ENCODE results near the gene DISC1.
"Not testable (repeated sequence)": the region's sequence is repeated elsewhere in the genome, so short reads cannot be mapped to it uniquely, and the experiment has no call there.

Gene DISC1

DNA sequence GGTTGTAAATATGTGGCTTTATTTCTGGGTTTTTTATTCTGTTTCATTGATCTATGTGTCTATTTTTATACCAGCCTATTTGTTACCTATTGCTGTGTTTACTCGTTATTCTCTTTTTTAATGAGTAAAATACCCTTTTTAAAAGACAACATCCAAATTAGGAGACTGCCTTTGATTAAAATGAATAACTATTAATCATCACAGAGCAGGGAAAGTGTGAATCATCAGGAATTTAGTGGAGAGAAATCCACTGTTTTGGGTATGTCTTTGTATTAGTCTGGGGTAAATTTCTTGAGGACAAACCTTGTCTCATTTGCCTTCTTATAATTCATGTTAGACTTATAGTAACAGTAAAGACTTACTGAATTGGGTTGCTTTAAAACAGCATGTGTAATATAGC is 12.1 kb downstream of the DISC1 start:
- H3K4me3 ChIP-seq (ENCODE audit: low read length), result no peak overlapping the region
- no peak for TF ChIP-seq ZNF274 (IDR thresholded peaks at IDR 0.05; ENCODE audit: low read depth, low read length)

GRCh38 chr1:231639819-231640218 is 13.2 kb downstream of the DISC1 start:
- TF ChIP-seq ZNF274 (IDR thresholded peaks at IDR 0.05; ENCODE audit: low read depth, low read length), result no peak
- H3K4me3 ChIP-seq (ENCODE audit: low read length), result no peak overlapping the region

DNA sequence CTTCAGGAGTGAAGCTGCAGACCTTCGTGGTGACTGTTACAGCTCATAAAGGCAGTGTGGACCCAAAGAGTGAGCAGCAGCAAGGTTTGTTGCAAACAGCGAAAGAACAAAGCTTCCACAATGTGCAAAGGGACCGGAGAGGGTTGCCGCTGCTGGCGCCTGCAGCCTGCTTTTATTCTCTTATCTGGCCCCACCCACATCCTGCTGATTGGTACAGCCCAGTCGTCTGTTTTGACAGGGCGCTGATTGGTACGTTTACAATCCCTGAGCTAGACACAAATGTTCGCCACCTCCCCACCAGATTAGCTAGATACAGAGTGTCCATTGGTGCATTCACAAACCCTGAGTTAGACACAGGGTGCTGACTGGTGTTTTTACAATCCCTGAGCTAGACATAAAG is 14.9 kb downstream of the DISC1 start:
- not testable (repeated sequence) for H3K4me3 ChIP-seq (ENCODE audit: low read length)

GRCh38 chr1:231642061-231642460 is 15.5 kb downstream of the DISC1 start:
- not testable (repeated sequence) for H3K4me3 ChIP-seq (ENCODE audit: low read length)

- no peak for TF ChIP-seq ZNF274 (IDR thresholded peaks at IDR 0.05; ENCODE audit: low read depth, low read length)
- no peak overlapping the region for H3K4me3 ChIP-seq (ENCODE audit: low read length)
Measured at GRCh38 chr1:231642618-231643017, 16.0 kb downstream of the DISC1 start.

- no peak for TF ChIP-seq ZNF274 (IDR thresholded peaks at IDR 0.05; ENCODE audit: low read depth, low read length)
- H3K4me3 ChIP-seq (ENCODE audit: low read length), result no peak overlapping the region
Measured at GRCh38 chr1:231643071-231643934, 16.7 kb downstream of the DISC1 start.

DNA sequence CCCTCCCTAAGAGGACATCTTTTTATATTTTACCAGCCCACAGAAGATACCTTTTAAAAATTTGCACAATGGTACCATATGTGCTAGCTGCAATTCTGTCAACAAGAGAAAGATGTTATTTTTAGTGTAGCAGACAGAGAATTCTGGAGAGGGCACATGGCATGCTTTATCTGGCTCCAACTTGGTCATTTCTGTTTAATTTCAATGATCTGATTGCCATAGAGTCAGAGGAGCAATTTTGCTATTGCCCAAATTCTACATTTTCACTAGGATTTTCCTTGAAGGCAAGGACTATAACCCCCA is 17.3 kb downstream of the DISC1 start:
- TF ChIP-seq ZNF274 (IDR thresholded peaks at IDR 0.05; ENCODE audit: low read depth, low read length), result no peak
- no peak overlapping the region for H3K4me3 ChIP-seq (ENCODE audit: low read length)

- H3K4me3 ChIP-seq (ENCODE audit: low read length), result not testable (repeated sequence)
Measured at GRCh38 chr1:231645634-231646033, 19.0 kb downstream of the DISC1 start.

DNA sequence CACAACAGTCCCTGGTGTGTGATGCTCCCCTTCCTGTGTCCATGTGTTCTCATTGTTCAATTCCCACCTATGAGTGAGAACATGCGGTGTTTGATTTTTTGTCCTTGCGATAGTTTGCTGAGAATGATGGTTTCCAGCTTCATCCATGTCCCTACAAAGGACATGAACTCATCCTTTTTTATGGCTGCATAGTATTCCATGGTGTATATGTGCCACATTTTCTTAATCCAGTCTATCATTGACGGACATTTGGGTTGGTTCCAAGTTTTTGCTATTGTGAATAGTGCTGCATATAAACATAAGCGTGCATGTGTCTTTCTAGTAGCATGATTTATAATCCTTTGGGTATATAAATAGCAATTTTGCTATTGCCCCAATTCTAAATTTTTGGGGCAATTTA is 19.6 kb downstream of the DISC1 start:
- H3K4me3 ChIP-seq (ENCODE audit: low read length), result not testable (repeated sequence)

DNA sequence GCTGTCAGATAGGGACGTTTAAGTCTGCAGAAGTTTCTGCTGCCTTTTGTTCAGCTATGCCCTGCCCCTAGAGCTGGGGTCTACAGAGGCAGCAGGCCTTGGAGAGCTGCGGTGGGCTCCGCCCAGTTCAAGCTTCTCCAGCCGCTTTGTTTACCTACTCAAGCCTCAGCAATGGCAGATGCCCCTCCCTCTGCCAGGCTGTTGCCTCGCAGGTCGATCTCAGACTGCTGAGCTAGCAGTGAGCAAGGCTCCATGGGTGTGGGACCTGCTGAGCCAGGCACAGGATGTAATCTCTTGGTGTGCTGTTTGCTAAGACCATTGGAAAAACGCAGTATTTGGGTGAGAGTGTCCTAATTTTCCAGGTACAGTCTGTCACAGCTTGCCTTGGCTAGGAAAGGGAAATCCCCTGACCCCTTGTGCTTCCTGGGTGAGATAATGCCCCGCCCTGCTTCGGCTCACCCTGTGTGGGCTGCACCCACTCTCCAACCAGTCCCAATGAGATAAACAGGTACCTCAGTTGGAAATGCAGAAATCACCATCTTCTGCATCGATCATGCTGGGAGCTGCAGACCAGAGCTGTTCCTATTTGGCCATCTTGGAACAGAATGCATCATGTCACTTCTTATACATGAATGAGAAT is 25.2 kb downstream of the DISC1 start:
- not testable (repeated sequence) for H3K4me3 ChIP-seq (ENCODE audit: low read length)

DNA sequence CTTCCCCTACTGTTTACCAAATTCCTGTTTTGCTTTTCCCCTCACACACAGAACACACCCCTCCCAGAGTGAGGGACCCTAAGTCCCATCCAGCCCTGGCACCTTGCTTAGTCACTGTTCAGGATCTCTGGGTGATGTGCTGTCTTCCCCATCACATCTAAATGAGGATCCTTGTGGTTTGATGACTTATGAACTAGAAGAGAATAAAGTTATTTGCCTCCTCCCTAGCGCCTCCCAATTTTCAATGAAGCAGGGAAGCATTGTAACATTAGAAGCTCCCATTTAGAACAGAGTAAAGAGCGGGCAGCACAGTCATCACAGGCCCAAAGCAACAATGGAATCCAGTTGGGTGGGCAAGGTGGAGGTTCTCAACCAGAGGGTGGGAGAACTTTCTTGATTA is 27.0 kb downstream of the DISC1 start:
- TF ChIP-seq ZNF274 (IDR thresholded peaks at IDR 0.05; ENCODE audit: low read depth, low read length), result no peak
- no peak overlapping the region for H3K4me3 ChIP-seq (ENCODE audit: low read length)

DNA sequence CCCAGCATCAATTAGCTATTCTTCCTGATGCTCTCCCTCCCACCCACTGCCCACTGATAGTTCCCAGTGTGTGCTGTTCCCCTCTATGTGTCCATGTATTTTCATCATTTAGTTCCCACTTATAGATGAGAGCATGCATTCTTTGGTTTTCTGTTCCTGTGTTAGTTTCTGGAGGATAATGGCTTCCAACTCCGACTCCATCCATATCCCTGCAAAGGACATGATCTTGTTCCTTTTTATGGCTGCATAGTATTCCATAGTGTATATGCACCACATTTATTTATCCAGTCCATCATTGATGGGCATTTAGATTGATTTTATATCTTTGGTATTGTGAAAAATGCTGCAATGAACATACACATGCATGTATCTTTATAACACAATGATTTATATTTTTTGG is 30.2 kb downstream of the DISC1 start:
- TF ChIP-seq ZNF274 (IDR thresholded peaks at IDR 0.05; ENCODE audit: low read depth, low read length), result no peak
- H3K4me3 ChIP-seq (ENCODE audit: low read length), result no peak overlapping the region

- H3K4me3 ChIP-seq (ENCODE audit: low read length), result not testable (repeated sequence)
Measured at GRCh38 chr1:231658223-231658622, 31.6 kb downstream of the DISC1 start.

DNA sequence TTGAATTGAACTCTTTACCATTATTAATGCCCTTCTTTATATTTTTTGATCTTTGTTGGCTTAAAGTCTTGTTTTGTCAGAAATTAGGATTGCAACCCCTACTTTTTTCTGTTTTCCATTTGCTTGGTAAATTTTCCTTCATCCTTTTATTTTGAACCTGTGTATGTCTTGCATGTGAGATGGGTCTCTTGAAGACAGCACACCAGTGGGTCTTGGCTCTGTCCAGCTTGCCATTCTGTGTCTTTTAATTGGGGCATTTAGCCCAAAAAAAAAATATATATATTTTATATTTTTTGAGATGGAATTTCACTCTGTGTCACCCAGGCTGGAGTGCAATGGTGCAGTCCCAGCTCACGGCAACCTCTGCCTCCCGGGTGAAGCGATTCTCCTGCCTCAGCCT is 33.6 kb downstream of the DISC1 start:
- no peak overlapping the region for H3K4me3 ChIP-seq (ENCODE audit: low read length)
- TF ChIP-seq ZNF274 (IDR thresholded peaks at IDR 0.05; ENCODE audit: low read depth, low read length), result no peak

- no peak overlapping the region for H3K4me3 ChIP-seq (ENCODE audit: low read length)
- TF ChIP-seq ZNF274 (IDR thresholded peaks at IDR 0.05; ENCODE audit: low read depth, low read length), result no peak
Measured at GRCh38 chr1:231663211-231663792, 36.7 kb downstream of the DISC1 start.

DNA sequence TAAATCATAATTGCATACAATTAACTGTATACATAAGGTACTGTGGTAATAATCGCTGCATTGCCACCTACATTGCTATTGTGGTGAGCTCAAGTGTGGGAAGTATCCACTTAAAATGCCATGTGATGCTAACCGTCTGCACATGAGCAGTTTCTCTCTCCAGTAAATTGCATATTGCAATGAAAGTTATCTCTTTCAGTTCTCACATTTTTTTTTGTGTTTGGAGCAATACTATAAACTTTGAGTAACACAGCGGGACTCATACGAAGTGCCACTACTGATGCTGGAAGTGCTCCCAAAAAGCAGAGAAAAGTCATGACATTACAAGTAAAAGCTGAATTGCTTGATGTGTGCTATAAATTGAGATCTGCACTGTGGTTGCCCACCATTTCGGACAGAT is 38.5 kb downstream of the DISC1 start:
- TF ChIP-seq ZNF274 (IDR thresholded peaks at IDR 0.05; ENCODE audit: low read depth, low read length), result no peak
- no peak overlapping the region for H3K4me3 ChIP-seq (ENCODE audit: low read length)
